Thyroid gland (tissue), 4 donors: ENCODE measurements around the gene PTDSS2.

Experiments used
- CTCF ChIP-seq, 6 experiments: fragments of 200-600 bp in 3 of 6; fragments of 450-650 bp in 3 of 6; sonication (generic) in 3 of 6; IDR thresholded peaks; one replicate each; pipeline ENCODE4 v1.5.1; 2016 to 2019; ENCODE audit warnings: antibody characterized with exemption in 6 of 6, mild to moderate bottlenecking in 2 of 6, inconsistent platforms in 1 of 6, moderate library complexity in 1 of 6
- POLR2A ChIP-seq, 2 donors: fragments of 450-650 bp; IDR thresholded peaks; one replicate each; pipeline ENCODE4 v1.6.1; 2017; ENCODE audit warnings: antibody characterized with exemption in 2 of 2, mild to moderate bottlenecking in 2 of 2, moderate library complexity in 1 of 2

GRCh38 chr11:471468-472145, 21.5 kb downstream of the PTDSS2 start:
- no peak for TF ChIP-seq CTCF (IDR thresholded peaks at IDR 0.05)
- TF ChIP-seq POLR2A (IDR thresholded peaks at IDR 0.05): no peak
